SH-SY5Y (cell line): ENCODE measurements around the gene EBNA1BP2.

Experiments
- GATA2 ChIP-seq: IDR thresholded peaks from 2 replicates; pipeline ENCODE4 v1.6.1; 2011; ENCODE audit warnings: mild to moderate bottlenecking, low read depth, low read length
- GATA3 ChIP-seq: IDR thresholded peaks from 2 replicates; pipeline ENCODE4 v1.6.1; 2011; ENCODE audit warnings: low read depth, mild to moderate bottlenecking, low read length, moderate library complexity

- no peak for TF ChIP-seq GATA2
- TF ChIP-seq GATA3: no peak
Observed at GRCh38 chr1:43135857-43136781, 36.0 kb downstream of the EBNA1BP2 start.
